Liver (tissue), 3 donors: Measurements from ENCODE around the gene MRPL54.

ENCODE experiments used
- ATF3 ChIP-seq: IDR thresholded peaks from 2 replicates; pipeline ENCODE4 v1.6.1; 2016; ENCODE audit warnings: antibody characterized with exemption
- CTCF ChIP-seq: fragments of 150-350 bp; IDR thresholded peaks from 2 replicates; pipeline ENCODE4 v1.5.1; 2017; ENCODE audit warnings: improper control_type of control experiment, low read depth, low read length; ENCODE audit not compliant: missing input control
- EGR1 ChIP-seq, 2 donors: IDR thresholded peaks; 2 replicates each; pipeline ENCODE4 v1.6.1; 2016 to 2018; ENCODE audit warnings: antibody characterized with exemption in 2 of 2, low read depth in 2 of 2
- HNF4G ChIP-seq: IDR thresholded peaks from 2 replicates; pipeline ENCODE4 v1.6.1; 2016; ENCODE audit warnings: antibody characterized with exemption
- JUND ChIP-seq, 2 donors: IDR thresholded peaks; 2 replicates each; pipeline ENCODE4 v1.6.1; 2016; ENCODE audit warnings: antibody characterized with exemption in 2 of 2
- MAX ChIP-seq: IDR thresholded peaks from 2 replicates; pipeline ENCODE4 v1.6.1; 2016; ENCODE audit warnings: antibody characterized with exemption
- NR2F2 ChIP-seq: IDR thresholded peaks from 2 replicates; pipeline ENCODE4 v1.6.1; 2016; ENCODE audit warnings: antibody characterized with exemption
- RAD21 ChIP-seq, 2 donors: IDR thresholded peaks; 2 replicates each; pipeline ENCODE4 v1.6.1; 2016; ENCODE audit warnings: antibody characterized with exemption in 2 of 2, mild to moderate bottlenecking in 2 of 2
- REST ChIP-seq: IDR thresholded peaks from 2 replicates; pipeline ENCODE4 v1.6.1; 2016; ENCODE audit warnings: antibody characterized with exemption, mild to moderate bottlenecking
- SP1 ChIP-seq: IDR thresholded peaks from 2 replicates; pipeline ENCODE4 v1.6.1; 2018; ENCODE audit warnings: antibody characterized with exemption, mild to moderate bottlenecking
- YY1 ChIP-seq: IDR thresholded peaks from 2 replicates; pipeline ENCODE4 v1.6.1; 2016; ENCODE audit warnings: antibody characterized with exemption, mild to moderate bottlenecking
- ZBTB33 ChIP-seq: IDR thresholded peaks from 2 replicates; pipeline ENCODE4 v1.6.1; 2016; ENCODE audit warnings: antibody characterized with exemption
- donor health status: healthy.
- donor health status: healthy.

GRCh38 chr19:3765121-3765520, 2.6 kb downstream of the MRPL54 start:
- no peak for TF ChIP-seq YY1
- no peak for TF ChIP-seq CTCF
- no peak for TF ChIP-seq REST
- no peak for TF ChIP-seq MAX
- no peak for TF ChIP-seq EGR1 (IDR thresholded peaks at IDR 0.05; ENCODE audit: low read depth in 2 of 2)
- TF ChIP-seq JUND (IDR thresholded peaks at IDR 0.05), result no peak
- TF ChIP-seq NR2F2, result no peak
- no peak for TF ChIP-seq SP1
- TF ChIP-seq ZBTB33, result no peak
- no peak for TF ChIP-seq RAD21 (IDR thresholded peaks at IDR 0.05)
- no peak for TF ChIP-seq HNF4G
- no peak for TF ChIP-seq ATF3
